Skin epidermis (tissue), 12 donors: ENCODE results near the gene ADAM15.

Experiments used
- H3K27ac ChIP-seq, 21 experiments: fragments of 200-600 bp; sonication (generic) in 11 of 21; one replicate each; pipeline ENCODE4 v1.5.0; 2020; ENCODE audit warnings: mild to moderate bottlenecking in 3 of 21, inconsistent platforms in 2 of 21, moderate library complexity in 2 of 21
- H3K4me3 ChIP-seq, 7 experiments: fragments of 200-600 bp; sonication (generic) in 2 of 7; one replicate each; pipeline ENCODE4 v1.5.0; 2020; ENCODE audit warnings: inconsistent platforms in 2 of 7, mild to moderate bottlenecking in 2 of 7, moderate library complexity in 1 of 7

The ADAM15 gene

GRCh38 chr1:155064111-155064831 is 13.2 kb downstream of the ADAM15 start:
- peak overlapping the region in 20 of 21 experiments; percentile 55 to 94 (median 83) for H3K27ac ChIP-seq
- peak overlapping the region; percentile 73 to 93 (median 87) for H3K4me3 ChIP-seq

GRCh38 chr1:155064832-155065429 is 13.8 kb downstream of the ADAM15 start:
- Histone ChIP-seq H3K27ac (no peak overlapping the region), H3K4me3 (peak overlapping the region in 1 of 7 experiments; percentile 8)

GRCh38 chr1:155066777-155067176 is 15.7 kb downstream of the ADAM15 start:
- Histone ChIP-seq H3K4me3 (no peak overlapping the region), H3K27ac (no peak overlapping the region)

- Histone ChIP-seq H3K4me3 (no peak overlapping the region), H3K27ac (no peak overlapping the region)
Observed at GRCh38 chr1:155068599-155068998, 17.5 kb downstream of the ADAM15 start.

GRCh38 chr1:155069551-155070157 is 18.5 kb downstream of the ADAM15 start:
- Histone ChIP-seq H3K4me3 (no peak overlapping the region), H3K27ac (peak overlapping the region in 8 of 21 experiments; percentile 33 to 83 (median 76))

GRCh38 chr1:155070158-155070621 is 19.1 kb downstream of the ADAM15 start:
- H3K27ac ChIP-seq = peak overlapping the region in 15 of 21 experiments; percentile 37 to 83 (median 75)
- H3K4me3 ChIP-seq = peak overlapping the region in 3 of 7 experiments; percentile 26 to 37 (median 27)

- H3K4me3 ChIP-seq = peak overlapping the region; percentile 20 to 37 (median 27)
- H3K27ac ChIP-seq = peak overlapping the region in 19 of 21 experiments; percentile 24 to 83 (median 74)
Observed at GRCh38 chr1:155070721-155071569, 19.8 kb downstream of the ADAM15 start.

- Histone ChIP-seq H3K27ac (peak overlapping the region in 16 of 21 experiments; percentile 32 to 83 (median 76)), H3K4me3 (peak overlapping the region in 1 of 7 experiments; percentile 37)
Observed at GRCh38 chr1:155071701-155072100, 20.6 kb downstream of the ADAM15 start.

- H3K27ac ChIP-seq = peak overlapping the region in 13 of 21 experiments; percentile 8 to 82 (median 63)
- H3K4me3 ChIP-seq = no peak overlapping the region
Observed at GRCh38 chr1:155072531-155073289, 21.6 kb downstream of the ADAM15 start.

- Histone ChIP-seq H3K4me3 (no peak overlapping the region), H3K27ac (peak overlapping the region in 13 of 21 experiments; percentile 11 to 82 (median 63))
Observed at GRCh38 chr1:155073377-155074242, 22.5 kb downstream of the ADAM15 start.

GRCh38 chr1:155075535-155075934 is 24.4 kb downstream of the ADAM15 start:
- peak overlapping the region in 4 of 21 experiments; percentile 14 to 80 (median 36) for H3K27ac ChIP-seq
- H3K4me3 ChIP-seq = no peak overlapping the region

GRCh38 chr1:155076371-155076770 is 25.3 kb downstream of the ADAM15 start:
- no peak overlapping the region for H3K4me3 ChIP-seq
- H3K27ac ChIP-seq = peak overlapping the region in 2 of 21 experiments; percentile 20 to 90

- Histone ChIP-seq H3K4me3 (no peak overlapping the region), H3K27ac (peak overlapping the region in 5 of 21 experiments; percentile 6 to 90 (median 86))
Observed at GRCh38 chr1:155077346-155077745, 26.2 kb downstream of the ADAM15 start.

- Histone ChIP-seq H3K4me3 (peak overlapping the region in 2 of 7 experiments; percentile 51 to 62), H3K27ac (peak overlapping the region in 15 of 21 experiments; percentile 18 to 90 (median 72))
Observed at GRCh38 chr1:155077758-155078445, 26.8 kb downstream of the ADAM15 start.

- peak within 1 kb of the TSS; percentile 40 to 62 (median 51) for H3K4me3 ChIP-seq
Observed at GRCh38 chr1:155078469-155079209, 27.5 kb downstream of the ADAM15 start, which contains the start of gene EFNA3. TSS of gene EFNA3 (plus strand) at chr1:155078837. CDS start at chr1:155078942, 105 bp downstream.

GRCh38 chr1:155079210-155079486 is 28.0 kb downstream of the ADAM15 start:
- peak overlapping the region; percentile 40 to 62 (median 51) for H3K4me3 ChIP-seq

More at GRCh38 chr1:155078469-155079209, 27.5 kb downstream of the ADAM15 start, which contains the start of gene EFNA3:
- H3K27ac ChIP-seq = peak within 1 kb of the TSS in 20 of 21 experiments; percentile 42 to 90 (median 78)

More at GRCh38 chr1:155079210-155079486, 28.0 kb downstream of the ADAM15 start:
- H3K27ac ChIP-seq = peak overlapping the region in 20 of 21 experiments; percentile 20 to 90 (median 78)
